NCI-H1694 (cell line): ENCODE data around the gene PTPN1.
"Not testable (repeated sequence)": the region's sequence is repeated elsewhere in the genome, so short reads cannot be mapped to it uniquely, and the experiment has no call there.

Experiments used
- DNase-seq: peaks from one replicate; lab custom pipeline; 2025; lab: John Stamatoyannopoulos, UW

PTPN1 gene

GRCh38 chr20:50509923-50510705 is at the start of gene PTPN1:
PTPN1 (plus strand) TSS chr20:50510383; CDS start chr20:50510528, 145 bp downstream.
- peak; percentile 92 for DNase-seq

- DNase-seq, result peak; percentile 70
Observed at GRCh38 chr20:50460608-50461267, 49.4 kb upstream of the PTPN1 start.

DNA sequence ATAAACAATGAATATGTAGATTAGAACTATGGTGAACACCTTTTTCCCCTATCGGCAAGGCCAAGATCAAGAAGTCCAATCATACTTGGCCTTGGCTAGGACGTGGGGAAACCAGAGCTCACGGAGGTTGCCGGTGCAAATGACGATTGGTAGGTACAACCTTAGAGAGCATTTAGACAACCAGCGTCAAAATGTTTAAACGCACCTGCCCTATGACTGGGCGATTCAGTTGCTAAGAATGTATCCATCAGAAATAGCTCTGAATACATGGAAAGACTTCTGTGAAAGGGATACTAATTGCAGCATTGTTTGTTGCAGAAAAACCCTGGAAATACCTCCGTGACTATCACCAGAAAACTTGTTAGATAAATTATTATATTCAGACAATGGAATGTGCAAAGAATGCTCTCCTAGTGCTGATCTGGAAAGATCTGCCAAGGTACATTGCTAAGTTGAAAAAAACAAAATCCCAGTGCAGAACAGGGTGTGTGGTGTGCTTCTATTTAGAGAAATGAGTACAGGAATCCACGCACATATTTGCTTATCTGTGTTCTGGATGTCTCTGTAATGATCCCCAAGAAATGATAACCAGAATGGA is 48.0 kb upstream of the PTPN1 start:
- no peak for DNase-seq

DNA sequence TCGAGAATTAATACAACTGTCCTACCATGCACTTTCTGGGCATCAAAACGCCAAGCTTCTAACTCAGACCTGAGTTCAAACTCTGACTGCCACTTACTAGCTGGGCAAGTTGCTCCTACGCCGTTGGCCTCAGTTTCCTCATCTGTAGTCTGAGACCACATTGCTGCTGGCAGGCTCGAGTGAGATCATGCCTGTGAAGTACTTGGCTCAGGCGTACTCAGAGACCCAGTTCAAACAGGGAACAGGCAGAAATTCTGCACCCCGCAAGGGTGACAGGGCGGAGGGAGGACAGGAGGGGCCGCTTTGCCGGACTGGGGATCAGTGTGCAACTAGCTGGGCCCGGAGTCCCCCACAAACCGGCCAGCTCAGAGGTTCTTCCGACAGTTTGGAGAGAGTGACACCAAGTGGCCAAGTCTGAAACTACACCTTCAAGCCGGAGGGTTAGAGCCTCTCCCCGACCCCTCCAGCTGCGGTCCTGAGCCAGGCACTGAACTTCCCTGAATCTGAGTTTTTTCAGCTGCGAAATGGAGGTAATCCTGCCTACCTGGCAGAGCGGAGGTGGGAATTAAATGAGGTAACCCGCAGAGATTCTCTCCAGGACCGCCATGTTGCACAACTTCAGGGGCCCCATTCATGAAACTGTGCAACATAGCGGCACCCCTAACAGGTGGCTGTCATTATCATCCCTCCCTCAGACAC is 46.0 kb upstream of the PTPN1 start:
- DNase-seq, result peak; percentile 9

GRCh38 chr20:50464725-50465650 is 45.2 kb upstream of the PTPN1 start:
- no peak for DNase-seq

GRCh38 chr20:50467174-50467573 is 43.0 kb upstream of the PTPN1 start:
- no peak for DNase-seq

GRCh38 chr20:50467718-50468356 is 42.3 kb upstream of the PTPN1 start:
- peak; percentile 58 for DNase-seq

DNA sequence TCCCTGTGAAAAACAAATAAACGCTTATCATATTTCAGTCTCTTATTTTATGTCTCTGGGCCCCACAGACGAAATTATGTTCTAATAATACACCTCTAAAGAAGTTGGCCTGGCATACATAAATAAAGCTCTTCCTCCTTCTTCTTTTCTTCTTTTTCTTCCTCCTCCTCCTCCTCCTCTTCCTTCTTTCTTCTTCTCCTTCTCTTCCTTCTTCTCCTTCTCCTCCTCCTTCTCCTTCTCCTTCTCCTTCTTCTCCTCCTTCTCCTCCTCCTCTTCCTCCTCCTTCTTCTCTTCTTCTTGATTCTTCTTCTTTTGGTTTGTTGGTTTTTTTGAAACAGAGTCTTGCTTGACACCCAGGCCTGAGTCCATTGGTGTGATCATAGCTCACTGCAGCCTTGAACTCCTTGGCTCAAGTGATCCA is 41.8 kb upstream of the PTPN1 start:
- no peak for DNase-seq

GRCh38 chr20:50469176-50469723 is 40.9 kb upstream of the PTPN1 start:
- peak; percentile 71 for DNase-seq

- DNase-seq, result no peak
Observed at GRCh38 chr20:50469796-50470195, 40.4 kb upstream of the PTPN1 start.

- DNase-seq, result no peak
Observed at GRCh38 chr20:50470264-50470858, 39.8 kb upstream of the PTPN1 start.

DNA sequence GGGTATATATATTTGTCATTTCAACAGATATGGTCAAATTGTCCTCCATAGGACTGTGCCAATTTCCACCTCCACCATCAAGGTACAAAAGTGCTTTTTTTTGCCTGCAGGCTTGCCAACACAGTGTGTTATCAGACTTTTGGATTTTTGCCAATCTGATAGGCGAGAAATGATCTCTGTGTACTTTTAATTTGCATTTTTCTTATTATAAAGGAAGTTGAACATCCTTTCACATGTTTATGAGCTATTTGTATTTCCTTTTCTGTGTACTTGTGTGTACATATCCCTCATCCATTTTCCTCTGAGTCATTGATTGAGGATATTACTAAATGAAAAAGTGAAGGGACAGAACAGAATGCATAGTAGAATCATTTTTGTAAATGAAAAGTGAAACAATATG is 39.0 kb upstream of the PTPN1 start:
- no peak for DNase-seq

- no peak for DNase-seq
Observed at GRCh38 chr20:50472693-50473664, 37.2 kb upstream of the PTPN1 start.

DNA sequence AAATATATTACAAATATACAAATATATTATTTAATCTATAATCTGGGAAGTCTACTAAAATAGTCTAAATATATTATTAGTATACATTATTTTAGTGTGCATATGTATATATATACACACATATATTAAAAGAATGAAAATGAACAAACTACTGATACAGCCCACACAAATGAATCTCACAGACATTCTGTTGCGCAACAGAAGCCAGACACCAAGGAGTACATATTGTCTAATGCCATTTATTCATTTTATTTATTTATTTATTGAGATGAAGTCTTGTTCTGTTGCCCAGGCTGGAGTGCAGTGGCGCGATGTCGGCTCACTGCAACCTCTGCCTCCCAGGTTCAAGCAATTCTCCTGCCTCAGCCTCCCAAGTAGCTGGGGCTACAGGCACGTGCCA is 35.8 kb upstream of the PTPN1 start:
- DNase-seq, result not testable (repeated sequence)

- no peak for DNase-seq
Observed at GRCh38 chr20:50475681-50476292, 34.4 kb upstream of the PTPN1 start.

DNA sequence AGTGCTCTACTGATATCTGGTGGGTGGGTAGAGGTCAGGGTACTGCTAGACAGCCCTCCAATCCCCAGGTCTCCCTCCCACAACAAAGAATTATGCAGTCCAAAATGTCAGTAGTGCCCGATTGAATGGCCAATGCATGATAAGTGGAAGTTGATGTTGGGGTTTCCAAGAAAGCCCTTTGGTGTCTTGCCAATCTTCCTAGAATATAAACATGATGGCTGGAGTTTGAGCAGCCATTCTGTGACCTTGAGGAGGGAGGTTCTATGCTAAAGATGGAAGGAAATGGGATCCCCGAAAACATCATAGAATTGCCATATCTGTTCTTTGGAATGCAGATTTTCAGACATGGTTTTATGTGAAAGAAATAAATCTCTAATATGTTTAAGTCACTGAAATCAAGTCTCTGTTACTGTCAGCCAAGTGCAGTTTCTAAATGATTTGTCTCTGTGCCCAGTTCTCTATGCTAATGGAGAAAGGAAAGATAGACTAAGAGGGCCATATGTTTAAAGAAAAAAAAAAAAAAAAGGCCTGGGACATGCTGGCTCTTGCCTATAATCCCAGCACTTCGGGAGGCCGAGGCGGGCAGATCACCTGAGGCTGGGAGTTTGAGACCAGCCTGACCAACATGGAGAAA is 32.8 kb upstream of the PTPN1 start:
- DNase-seq, result no peak

DNA sequence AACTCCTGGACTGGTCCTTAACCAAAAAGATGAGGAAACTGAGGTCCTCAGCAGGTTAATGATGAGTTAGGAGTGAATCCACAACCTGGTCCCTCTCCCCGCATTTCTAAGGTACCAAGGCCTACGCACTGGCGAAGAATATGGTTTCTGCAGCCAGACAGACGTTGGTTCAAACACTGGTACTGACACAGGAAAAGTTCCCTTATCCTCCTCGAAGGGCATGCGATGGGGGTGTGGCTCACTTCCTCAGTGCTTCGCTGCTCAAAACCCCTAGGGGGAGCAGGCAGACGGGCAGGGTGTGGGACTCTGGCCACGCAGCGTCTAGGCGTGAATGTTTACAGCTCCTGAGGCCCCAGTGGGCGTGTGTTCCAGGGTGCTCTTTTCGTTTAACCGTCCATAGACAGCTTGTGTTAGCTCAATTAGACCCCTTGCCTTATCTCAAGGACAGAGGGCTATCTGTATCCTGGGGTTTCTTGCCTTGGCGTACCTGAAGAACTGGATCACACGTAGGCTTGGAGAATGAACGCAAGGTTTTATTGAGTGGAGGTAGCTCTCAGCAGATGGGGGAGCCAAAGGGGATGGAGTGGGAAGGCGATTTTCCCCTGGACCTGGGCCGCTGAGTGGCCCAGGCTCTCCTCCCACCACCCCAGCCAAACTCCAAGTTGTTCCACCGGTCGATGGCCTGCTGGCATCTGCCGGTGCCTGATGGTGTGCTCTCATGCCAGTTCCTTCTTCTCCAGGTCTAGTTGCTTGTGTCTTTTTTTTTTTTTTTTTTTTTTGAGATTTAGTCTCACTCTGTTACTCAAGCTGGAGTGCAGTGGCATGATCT is 31.8 kb upstream of the PTPN1 start:
- no peak for DNase-seq
